ENCODE data around the gene PCK2. TPM values are rescaled to one million over a fixed set of nuclear protein-coding genes. Genes with fewer than 3 reads are reported as not detected.
A peak's percentile ranks its signal among the peaks of the same experiment; 100 is the strongest.

Gene PCK2
- total and polyA plus RNA-seq, 2 of the 13 experiments (the other 11 are each of a cell fraction or from before 2014, with no cell fraction given): 129 to 272 TPM

DNA sequence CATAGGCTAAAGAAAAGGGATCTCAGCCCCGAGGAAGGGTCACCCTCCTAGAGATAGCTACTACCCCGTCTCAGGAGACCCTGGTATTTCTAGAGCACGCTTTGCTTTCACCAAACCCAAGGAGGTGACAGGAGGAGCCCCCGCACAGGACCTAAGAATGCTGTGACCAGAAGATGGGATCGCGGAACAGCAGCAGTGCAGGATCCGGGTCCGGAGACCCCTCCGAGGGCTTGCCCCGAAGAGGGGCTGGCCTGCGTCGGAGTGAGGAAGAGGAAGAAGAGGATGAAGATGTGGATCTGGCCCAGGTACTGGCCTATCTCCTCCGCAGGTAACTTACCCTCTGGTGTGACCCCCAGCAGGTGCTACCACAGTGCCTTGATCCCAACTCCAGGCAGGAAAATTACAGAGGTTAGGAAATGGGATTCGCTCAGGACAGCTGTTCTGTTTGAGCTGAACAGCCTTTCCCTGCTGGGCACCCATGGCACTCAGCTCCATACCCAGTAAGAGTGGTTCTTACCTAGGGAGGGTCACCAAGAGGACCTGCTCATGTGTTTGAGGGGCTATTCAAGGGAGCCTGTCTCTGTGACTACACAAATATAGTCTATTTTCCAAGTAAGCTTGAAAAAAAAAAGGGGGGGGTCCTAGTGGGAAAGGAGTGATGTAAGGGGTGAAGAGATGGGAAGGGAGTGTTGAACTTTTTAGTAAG lies 21.5 kb downstream of the PCK2 start (continued):
- TF ChIP-seq GTF3A (CRISPR knock-in tag; conservative IDR thresholded peaks at IDR 0.05) (no peak), WIZ (CRISPR knock-in tag; IDR thresholded peaks at IDR 0.05) (no peak), SNAPC4 (CRISPR knock-in tag; IDR thresholded peaks at IDR 0.05) (no peak), SOX5 (CRISPR knock-in tag; IDR thresholded peaks at IDR 0.05; ENCODE audit: borderline replicate concordance) (no peak), ZNF878 (CRISPR knock-in tag; IDR thresholded peaks at IDR 0.05) (no peak), BORCS8-MEF2B (CRISPR knock-in tag; IDR thresholded peaks at IDR 0.05) (0 out of 2 replicates have a peak, but pooled peaks have one; percentile 8), CHD4 (IDR thresholded peaks at IDR 0.05; ENCODE audit: borderline replicate concordance, low read length) (no peak), ZNF354B (CRISPR knock-in tag; IDR thresholded peaks at IDR 0.05) (0 out of 2 replicates have a peak, but pooled peaks have one; percentile 82), ZNF883 (CRISPR knock-in tag; IDR thresholded peaks at IDR 0.05; ENCODE audit: not compliant biosample characterization) (peak; percentile 53), ZIK1 (CRISPR knock-in tag; IDR thresholded peaks at IDR 0.05; ENCODE audit: borderline replicate concordance, low read depth) (peak; percentile 68; the same call in 1 of the 2 replicates), ZNF468 (CRISPR knock-in tag; IDR thresholded peaks at IDR 0.05) (no peak), TCF7L2 (IDR thresholded peaks at IDR 0.05; ENCODE audit: low read depth, low read length) (no peak), NFE2L1 (CRISPR knock-in tag; IDR thresholded peaks at IDR 0.05; ENCODE audit: borderline replicate concordance) (0 out of 2 replicates have a peak, but pooled peaks have one; percentile 64), NFE2L2 (IDR thresholded peaks at IDR 0.05; ENCODE audit: low read length) (no peak), ZNF598 (CRISPR knock-in tag; IDR thresholded peaks at IDR 0.05; ENCODE audit: borderline replicate concordance) (no peak), ZNF615 (CRISPR knock-in tag; IDR thresholded peaks at IDR 0.05; ENCODE audit: borderline replicate concordance) (0 out of 2 replicates have a peak, but pooled peaks have one; percentile 56), TMF1 (CRISPR knock-in tag; IDR thresholded peaks at IDR 0.05; ENCODE audit: low read depth) (peak; percentile 78; the same call in 1 of the 2 replicates), KLF15 (CRISPR knock-in tag; IDR thresholded peaks at IDR 0.05; ENCODE audit: borderline replicate concordance) (no peak), ZNF230 (CRISPR knock-in tag; IDR thresholded peaks at IDR 0.05) (0 out of 2 replicates have a peak, but pooled peaks have one; percentile 48), ZNF383 (CRISPR knock-in tag; IDR thresholded peaks at IDR 0.05; ENCODE audit: borderline replicate concordance) (no peak), CBX1 (IDR thresholded peaks at IDR 0.05; ENCODE audit: low read depth) (no peak), ZNF547 (CRISPR knock-in tag; IDR thresholded peaks at IDR 0.05) (no peak)
